Gastroesophageal sphincter (tissue), 4 donors: Measurements from ENCODE around the gene TMEM60. TPM values are rescaled to one million over a fixed set of nuclear protein-coding genes. Genes with fewer than 3 reads are reported as not detected.

ENCODE experiments used
- ATAC-seq: fragments of 150-250 bp; one replicate; pipeline ENCODE4 v1.9.1; 2016; ENCODE audit warnings: mild to moderate bottlenecking, moderate library complexity
- H3K27ac ChIP-seq, 4 donors: fragments of 200-600 bp; sonication (generic) in 3 of 4; 1 replicate in 3 of 4; 2 replicates in 1 of 4; pipeline ENCODE4 v1.5.1; 2016 to 2019
- H3K27me3 ChIP-seq: fragments of 200-600 bp; sonication (generic); one replicate; pipeline ENCODE4 v1.5.1; 2019
- H3K36me3 ChIP-seq, 2 donors: fragments of 200-600 bp; sonication (generic); one replicate each; pipeline ENCODE4 v1.5.1; 2019; ENCODE audit warnings: control low read depth in 1 of 2
- H3K4me1 ChIP-seq, 3 donors: fragments of 200-600 bp; sonication (generic); 1 replicate in 2 of 3; 2 replicates in 1 of 3; pipeline ENCODE4 v1.5.1; 2016 to 2019; ENCODE audit warnings: control low read depth in 2 of 3
- H3K4me3 ChIP-seq, 2 donors: fragments of 200-600 bp; sonication (generic); one replicate each; pipeline ENCODE4 v1.5.1; 2019; ENCODE audit warnings: mild to moderate bottlenecking in 1 of 2, moderate library complexity in 1 of 2
- H3K9me3 ChIP-seq, 3 donors: fragments of 200-600 bp; sonication (generic); one replicate each; pipeline ENCODE4 v1.5.1; 2017 to 2019; ENCODE audit warnings: control low read depth in 2 of 3
- EP300 ChIP-seq: sonication (generic); formaldehyde crosslinking; IDR thresholded peaks from one replicate; pipeline ENCODE4 v1.6.1; 2017; ENCODE audit warnings: antibody characterized with exemption, mild to moderate bottlenecking
- POLR2A ChIP-seq, 2 donors: fragments of 450-650 bp; IDR thresholded peaks; one replicate each; pipeline ENCODE4 v1.6.1; 2017; ENCODE audit warnings: antibody characterized with exemption in 2 of 2, mild to moderate bottlenecking in 2 of 2, moderate library complexity in 1 of 2
- POLR2AphosphoS5 ChIP-seq: sonication (generic); formaldehyde crosslinking; IDR thresholded peaks from one replicate; pipeline ENCODE4 v1.6.1; 2017; ENCODE audit warnings: antibody characterized with exemption
- WGBS, 2 donors: methylation state at CpG; one replicate each; pipeline ENCODE4 v1.1.5; 2018; ENCODE audit warnings: low coverage in 1 of 2; 5-methylcytosine and 5-hydroxymethylcytosine counted together
- total RNA-seq, 4 donors: library from RNA; depleted of rRNA; stranded (reverse); fragments of >200 nt; gene quantifications; one replicate each; pipeline ENCODE4 v1.1.0, GENCODE V29; 2016
- TF ChIP-seq, protein P1 (sequence below), 4 experiments: fragments of 200-600 bp in 2 of 4; fragments of 450-650 bp in 2 of 4; sonication (generic) in 1 of 4; IDR thresholded peaks; one replicate each; pipeline ENCODE4 v1.5.1; 2017 to 2019; ENCODE audit warnings: antibody characterized with exemption in 4 of 4, mild to moderate bottlenecking in 2 of 4, moderate library complexity in 2 of 4

The TMEM60 gene
- total RNA-seq, 4 donors from 2014 or later: 10.6 to 15.7 (median 13.9) TPM

DNA sequence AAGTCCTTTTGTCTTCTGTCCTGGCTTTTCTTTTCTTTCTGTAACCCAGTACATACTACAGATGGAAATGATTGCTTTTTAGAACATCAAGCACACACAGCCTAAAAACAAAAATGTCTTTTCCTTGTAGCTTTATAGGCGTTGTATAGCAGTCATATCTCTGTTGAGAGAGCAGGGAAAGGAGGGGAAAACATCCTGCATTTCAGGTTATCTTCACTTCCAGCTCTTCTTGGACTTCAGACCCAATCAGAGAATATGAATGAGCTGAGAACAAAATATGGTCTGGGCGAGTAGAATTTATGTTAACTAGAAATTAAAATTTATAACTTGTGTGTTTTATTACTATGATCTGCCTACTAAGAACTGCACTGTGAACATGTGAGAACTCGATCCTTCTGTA lies 14.7 kb downstream of the TMEM60 start:
- Histone ChIP-seq H3K9me3 (no peaks in the 10 kb centered on the region), H3K36me3 (peaks cover 0 to 41% of the 10 kb centered on the region in 2 donors), H3K27ac (no peak overlapping the region), H3K27me3 (no peaks in the 10 kb centered on the region), H3K4me3 (no peak overlapping the region), H3K4me1 (no peaks in the 10 kb centered on the region)
- no peak for ATAC-seq
- TF ChIP-seq POLR2AphosphoS5 (no peak), EP300 (no peak), POLR2A (IDR thresholded peaks at IDR 0.05) (no peak)
- TF ChIP-seq, protein P1, sequence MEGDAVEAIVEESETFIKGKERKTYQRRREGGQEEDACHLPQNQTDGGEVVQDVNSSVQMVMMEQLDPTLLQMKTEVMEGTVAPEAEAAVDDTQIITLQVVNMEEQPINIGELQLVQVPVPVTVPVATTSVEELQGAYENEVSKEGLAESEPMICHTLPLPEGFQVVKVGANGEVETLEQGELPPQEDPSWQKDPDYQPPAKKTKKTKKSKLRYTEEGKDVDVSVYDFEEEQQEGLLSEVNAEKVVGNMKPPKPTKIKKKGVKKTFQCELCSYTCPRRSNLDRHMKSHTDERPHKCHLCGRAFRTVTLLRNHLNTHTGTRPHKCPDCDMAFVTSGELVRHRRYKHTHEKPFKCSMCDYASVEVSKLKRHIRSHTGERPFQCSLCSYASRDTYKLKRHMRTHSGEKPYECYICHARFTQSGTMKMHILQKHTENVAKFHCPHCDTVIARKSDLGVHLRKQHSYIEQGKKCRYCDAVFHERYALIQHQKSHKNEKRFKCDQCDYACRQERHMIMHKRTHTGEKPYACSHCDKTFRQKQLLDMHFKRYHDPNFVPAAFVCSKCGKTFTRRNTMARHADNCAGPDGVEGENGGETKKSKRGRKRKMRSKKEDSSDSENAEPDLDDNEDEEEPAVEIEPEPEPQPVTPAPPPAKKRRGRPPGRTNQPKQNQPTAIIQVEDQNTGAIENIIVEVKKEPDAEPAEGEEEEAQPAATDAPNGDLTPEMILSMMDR (IDR thresholded peaks at IDR 0.05): no peak
- WGBS, 2 donors: 82 to 90% methylated on average over 2 to 3 of the region's 3 CpGs

DNA sequence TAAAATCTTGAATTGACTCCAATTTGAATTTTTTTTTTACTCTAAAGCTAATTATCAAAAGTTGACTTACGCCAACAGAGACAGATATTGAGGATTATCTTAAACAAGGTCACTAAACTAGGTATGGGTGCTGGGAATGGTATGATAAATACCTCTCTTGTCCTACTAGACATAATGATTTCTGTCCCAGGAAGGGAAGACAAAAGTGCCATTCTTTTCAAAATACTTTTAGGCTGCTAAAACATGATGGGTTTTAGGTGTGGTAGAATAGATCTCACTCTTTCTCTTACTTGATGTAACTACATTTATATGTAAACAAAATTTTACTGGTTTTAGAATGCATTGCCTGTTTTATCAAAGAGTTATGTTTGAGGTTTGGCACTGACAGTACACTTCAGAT lies 15.1 kb downstream of the TMEM60 start:
- peaks cover 0 to 46% of the 10 kb centered on the region in 2 donors for H3K36me3 ChIP-seq
- no peak overlapping the region for H3K27ac ChIP-seq
- TF ChIP-seq POLR2A (IDR thresholded peaks at IDR 0.05): no peak
- no peak for TF ChIP-seq EP300
- TF ChIP-seq, protein P1 (IDR thresholded peaks at IDR 0.05): no peak
- TF ChIP-seq POLR2AphosphoS5: no peak
- 92 to 93% methylated on average over 1 of the region's 1 CpG for WGBS, 2 donors
- no peak for ATAC-seq
- no peak overlapping the region for H3K4me3 ChIP-seq
- no peaks in the 10 kb centered on the region for H3K27me3 ChIP-seq
- no peaks in the 10 kb centered on the region for H3K9me3 ChIP-seq
- H3K4me1 ChIP-seq: no peaks in the 10 kb centered on the region

- peaks cover 0 to 49% of the 10 kb centered on the region in 2 donors for H3K36me3 ChIP-seq
- WGBS, 2 donors: 95 to 97% methylated on average over 4 of the region's 4 CpGs
- no peak overlapping the region for H3K27ac ChIP-seq
- H3K4me3 ChIP-seq: no peak overlapping the region
- no peaks in the 10 kb centered on the region for H3K9me3 ChIP-seq
- ATAC-seq: no peak
- no peaks in the 10 kb centered on the region for H3K4me1 ChIP-seq
- no peaks in the 10 kb centered on the region for H3K27me3 ChIP-seq
- TF ChIP-seq POLR2A (IDR thresholded peaks at IDR 0.05): no peak
- TF ChIP-seq EP300: no peak
- no peak for TF ChIP-seq POLR2AphosphoS5
- TF ChIP-seq, protein P1 (IDR thresholded peaks at IDR 0.05): no peak
Measured at GRCh38 chr7:77782383-77782782, 15.9 kb downstream of the TMEM60 start.

DNA sequence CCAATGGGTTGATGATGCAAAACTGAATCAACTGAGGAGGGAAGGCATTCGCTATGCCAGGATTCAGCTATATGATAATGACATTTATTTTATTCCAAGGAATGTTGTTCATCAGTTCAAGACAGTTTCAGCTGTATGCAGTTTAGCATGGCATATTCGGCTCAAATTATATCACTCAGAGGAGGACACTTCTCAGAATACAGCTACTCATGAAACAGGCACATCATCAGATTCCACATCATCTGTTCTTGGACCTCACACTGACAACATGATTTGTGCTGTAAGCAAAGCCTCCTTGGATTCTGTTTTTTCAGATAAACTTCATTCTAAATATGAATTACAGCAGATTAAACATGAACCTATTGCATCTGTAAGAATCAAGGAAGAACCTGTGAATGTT lies 19.7 kb downstream of the TMEM60 start:
- peaks cover 0 to 78% of the 10 kb centered on the region in 2 donors for H3K36me3 ChIP-seq
- WGBS, 2 donors: 67 to 86% methylated on average over 2 of the region's 2 CpGs
- ATAC-seq: no peak

GRCh38 chr7:77771901-77772300 lies 26.3 kb downstream of the TMEM60 start:
- Histone ChIP-seq H3K36me3 (peaks cover 0 to 72% of the 10 kb centered on the region in 2 donors), H3K27ac (no peak overlapping the region), H3K4me3 (no peak overlapping the region), H3K4me1 (no peaks in the 10 kb centered on the region), H3K9me3 (peaks cover 0 to 4% (median 0%) of the 10 kb centered on the region in 3 donors), H3K27me3 (no peaks in the 10 kb centered on the region)
- TF ChIP-seq POLR2AphosphoS5: no peak
- TF ChIP-seq, protein P1 (IDR thresholded peaks at IDR 0.05): no peak
- TF ChIP-seq POLR2A (IDR thresholded peaks at IDR 0.05): no peak
- TF ChIP-seq EP300: no peak
- no peak for ATAC-seq

More for the DNA sequence above, 19.7 kb downstream of the TMEM60 start:
- Histone ChIP-seq H3K9me3 (peaks cover 0 to 4% (median 0%) of the 10 kb centered on the region in 3 donors), H3K4me3 (no peak overlapping the region), H3K4me1 (no peaks in the 10 kb centered on the region), H3K27me3 (no peaks in the 10 kb centered on the region), H3K27ac (no peak overlapping the region)
- TF ChIP-seq POLR2AphosphoS5 (no peak), POLR2A (IDR thresholded peaks at IDR 0.05) (no peak), EP300 (no peak)
- TF ChIP-seq, protein P1 (IDR thresholded peaks at IDR 0.05): no peak
